Upper lobe of left lung (tissue), 4 donors: Measurements from ENCODE around the gene KLHL12.

ENCODE experiments used
- CTCF ChIP-seq, 6 experiments: fragments of 450-650 bp in 4 of 6; fragments of 200-600 bp in 2 of 6; sonication (generic) in 2 of 6; IDR thresholded peaks; one replicate each; pipeline ENCODE4 v1.5.1; 2016 to 2019; ENCODE audit warnings: antibody characterized with exemption in 6 of 6
- POLR2A ChIP-seq, 4 donors: fragments of 450-650 bp; IDR thresholded peaks; one replicate each; pipeline ENCODE4 v1.5.1; 2016 to 2017; ENCODE audit warnings: antibody characterized with exemption in 4 of 4, mild to moderate bottlenecking in 2 of 4
- POLR2AphosphoS5 ChIP-seq, 2 donors: sonication (generic); formaldehyde crosslinking; IDR thresholded peaks; one replicate each; pipeline ENCODE4 v1.5.1; 2017; ENCODE audit warnings: antibody characterized with exemption in 2 of 2

GRCh38 chr1:202964791-202965410 is 37.9 kb upstream of the KLHL12 start:
- TF ChIP-seq POLR2AphosphoS5 (IDR thresholded peaks at IDR 0.05), result no peak
- no peak for TF ChIP-seq CTCF (IDR thresholded peaks at IDR 0.05)
- no peak for TF ChIP-seq POLR2A (IDR thresholded peaks at IDR 0.05)
